SK-N-SH (cell line): ENCODE results near the gene CAMK1.

Experiments
- CTCF ChIP-seq: fragments of 200-600 bp; sonication (generic); IDR thresholded peaks from 2 replicates; pipeline ENCODE4 v1.6.1; 2017; ENCODE audit warnings: antibody characterized with exemption, mild to moderate bottlenecking, moderate library complexity
- EZH2phosphoT487 ChIP-seq: fragments of 200-600 bp; sonication (generic); IDR thresholded peaks from 2 replicates; pipeline ENCODE4 v1.6.1; 2017; ENCODE audit warnings: low read depth, mixed run types, mild to moderate bottlenecking, antibody characterized with exemption, moderate library complexity, borderline replicate concordance
- MXI1 ChIP-seq: IDR thresholded peaks from 2 replicates; pipeline ENCODE4 v1.6.1; 2012; ENCODE audit warnings: mild to moderate bottlenecking, low read depth, low read length, improper control_type of control experiment
- POLR2AphosphoS5 ChIP-seq: IDR thresholded peaks from 2 replicates; pipeline ENCODE4 v1.6.1; 2012; ENCODE audit warnings: low read depth, low read length
- RAD21 ChIP-seq: IDR thresholded peaks from 2 replicates; pipeline ENCODE4 v1.6.1; 2012; ENCODE audit warnings: mild to moderate bottlenecking, low read length
- SMC3 ChIP-seq: IDR thresholded peaks from 2 replicates; pipeline ENCODE4 v1.6.1; 2012; ENCODE audit warnings: low read depth, low read length, improper control_type of control experiment
- TAF1 ChIP-seq: IDR thresholded peaks from 2 replicates; pipeline ENCODE4 v1.6.1; 2012; ENCODE audit warnings: low read depth, mild to moderate bottlenecking, low read length, moderate library complexity, borderline replicate concordance

- TF ChIP-seq RAD21 (no peak), CTCF (no peak), MXI1 (no peak), SMC3 (no peak), TAF1 (no peak), POLR2AphosphoS5 (no peak), EZH2phosphoT487 (no peak)
These were observed 49.1 kb upstream of the CAMK1 start for GRCh38 chr3:9818666-9819335.
